ENCODE results near the gene AQP7.
"Not testable (repeated sequence)": the region's sequence is repeated elsewhere in the genome, so short reads cannot be mapped to it uniquely, and the experiment has no call there.

Gene AQP7

DNA sequence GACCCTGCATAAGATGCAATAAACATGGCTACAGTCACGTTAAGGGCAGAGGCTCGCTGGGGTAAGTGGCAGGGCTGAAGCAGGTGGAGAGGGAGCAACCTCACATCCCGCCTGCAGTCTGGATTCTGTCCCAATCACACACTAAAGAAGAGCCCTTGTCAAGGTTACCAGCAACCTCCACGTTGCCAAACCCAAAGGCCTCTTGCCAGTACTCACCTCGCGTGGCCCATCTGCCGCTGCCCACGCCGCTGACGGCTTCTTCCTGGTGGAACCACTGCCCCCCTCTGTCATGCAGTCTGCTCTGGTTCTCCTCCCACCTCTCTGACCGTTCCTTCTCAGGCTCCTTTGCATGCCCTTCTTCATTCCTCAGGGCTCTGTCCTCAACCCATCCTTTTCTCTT lies 8.8 kb downstream of the AQP7 start:
- no peak for DNase-seq

DNA sequence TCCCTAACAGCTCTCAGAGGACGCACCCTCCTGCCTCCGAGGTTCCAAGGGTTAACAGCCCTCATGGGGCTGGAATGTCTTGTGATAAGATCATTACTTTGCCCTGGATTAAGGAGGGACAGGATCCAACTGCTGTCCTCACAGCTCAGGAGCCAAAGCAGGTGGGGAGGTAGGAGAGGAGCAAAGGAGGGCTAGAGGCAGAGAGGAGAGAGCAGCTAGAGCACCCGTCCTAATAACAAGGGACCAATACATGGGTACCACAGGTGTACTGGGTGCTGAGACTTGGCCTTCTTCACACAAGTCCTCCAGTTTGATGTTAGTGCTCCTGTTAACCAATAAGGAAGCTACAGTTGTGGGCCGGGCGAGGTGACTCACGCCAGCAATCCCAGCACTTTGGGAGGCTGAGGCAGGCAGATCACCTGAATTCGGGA lies 9.8 kb downstream of the AQP7 start:
- not testable (repeated sequence) for DNase-seq

DNA sequence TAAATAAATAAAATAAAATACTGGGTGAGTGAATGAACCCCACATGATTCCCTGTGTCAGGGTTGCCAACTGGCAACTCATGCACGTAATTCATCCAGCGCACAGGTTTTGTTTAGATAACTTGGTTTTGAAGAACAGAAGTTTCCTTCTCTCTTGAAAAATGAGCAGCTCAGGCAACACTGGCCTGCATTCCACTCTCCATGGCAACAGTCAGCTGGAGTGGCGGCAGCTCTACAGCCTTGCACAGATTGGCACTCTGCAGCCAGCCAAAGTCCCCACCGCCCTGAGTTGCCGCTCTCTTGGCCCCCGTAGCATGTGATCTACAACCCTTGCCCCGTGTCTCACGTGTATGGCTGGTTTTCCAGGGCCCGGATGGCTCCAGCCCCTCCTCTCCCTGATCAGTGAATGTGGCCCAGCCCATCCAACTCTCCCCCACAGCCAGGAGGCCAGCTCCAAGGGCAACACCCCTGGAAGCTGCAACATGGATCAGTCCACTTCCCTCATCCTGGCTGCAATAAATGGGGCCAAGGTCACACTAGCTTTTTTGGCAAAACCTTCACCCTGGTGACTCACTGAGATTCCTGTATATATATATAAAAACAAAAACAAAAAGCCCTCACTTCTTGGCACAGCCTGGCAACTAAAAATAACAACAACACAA lies 11.1 kb downstream of the AQP7 start:
- not testable (repeated sequence) for DNase-seq

DNA sequence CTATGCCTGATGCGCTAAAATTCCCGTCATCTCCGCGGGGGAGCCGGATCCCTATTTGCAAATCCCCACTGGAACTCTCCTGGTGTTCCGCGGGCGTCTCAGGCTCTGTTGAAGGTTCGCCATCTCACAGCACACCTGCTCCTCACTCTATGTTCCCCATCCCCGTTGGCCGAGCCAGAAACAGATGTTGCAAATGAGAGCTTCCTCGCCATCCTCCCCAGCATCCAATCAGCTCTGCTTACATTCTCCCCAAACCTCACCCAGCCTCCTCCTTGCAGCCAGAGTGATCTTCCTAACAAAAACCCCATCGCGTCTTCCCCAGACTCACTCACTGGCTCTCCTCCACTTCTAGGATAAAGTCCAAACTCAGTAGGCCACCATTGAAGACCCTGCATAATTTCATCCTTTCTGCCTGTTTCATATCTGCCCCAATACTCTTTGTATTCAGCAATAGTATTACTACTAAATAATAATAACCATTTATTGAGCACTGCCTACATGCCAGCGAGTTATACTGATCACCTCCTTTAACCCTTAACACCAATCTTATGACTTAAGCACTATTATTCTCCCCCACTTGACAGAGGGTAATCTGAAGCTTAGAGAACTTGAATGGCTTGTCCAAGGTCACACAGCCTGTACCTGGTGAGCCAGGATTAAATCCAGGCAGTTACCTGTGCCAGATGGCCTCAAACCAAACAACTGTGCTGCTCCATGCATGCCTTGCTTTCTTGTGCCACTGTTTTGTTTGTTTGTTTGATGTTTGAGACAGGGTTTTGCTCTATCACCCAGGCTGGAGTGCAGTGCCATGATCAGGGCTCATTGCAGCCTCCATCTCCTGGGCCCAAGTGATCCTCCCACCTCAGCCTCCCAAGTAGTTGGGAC lies 14.0 kb downstream of the AQP7 start:
- DNase-seq, result no peak

DNA sequence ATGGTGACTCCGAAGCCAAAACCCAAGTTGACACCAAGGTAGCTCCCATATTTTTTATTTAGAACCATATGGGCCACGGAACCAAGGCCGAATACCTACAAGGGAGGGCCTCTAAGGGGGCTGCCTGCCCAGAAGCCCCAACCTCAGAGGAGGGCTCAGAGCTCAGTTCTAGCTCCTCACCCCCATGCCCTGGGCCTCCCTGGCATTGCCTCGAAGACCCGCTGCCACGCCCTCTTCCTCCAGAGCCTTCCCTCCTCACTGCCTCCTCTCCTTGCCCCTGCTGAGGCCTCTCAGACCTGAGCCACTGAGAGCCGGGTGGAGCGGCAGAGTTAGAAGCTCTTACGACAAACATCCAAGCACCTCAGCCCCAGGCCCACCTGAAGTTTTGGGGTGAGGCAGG lies 15.4 kb downstream of the AQP7 start:
- DNase-seq, result not testable (repeated sequence)

DNA sequence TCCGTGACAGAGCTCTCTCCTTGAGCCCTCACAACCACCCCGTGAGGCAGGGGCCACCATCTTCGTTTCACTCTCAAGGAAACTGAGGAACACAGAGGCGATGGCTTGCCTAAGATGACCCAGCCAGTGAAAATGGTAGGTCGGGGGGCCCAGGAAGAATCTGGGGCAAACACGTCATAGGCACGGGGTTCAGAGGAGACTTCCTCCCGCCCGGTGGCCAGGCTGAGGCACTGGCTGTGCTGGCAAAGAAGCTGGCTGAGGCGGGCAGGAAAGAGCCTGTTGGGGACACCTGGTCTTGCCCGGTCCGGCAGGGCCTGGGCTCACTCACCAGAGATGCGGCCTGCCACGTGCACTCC lies 15.7 kb downstream of the AQP7 start:
- not testable (repeated sequence) for DNase-seq

DNA sequence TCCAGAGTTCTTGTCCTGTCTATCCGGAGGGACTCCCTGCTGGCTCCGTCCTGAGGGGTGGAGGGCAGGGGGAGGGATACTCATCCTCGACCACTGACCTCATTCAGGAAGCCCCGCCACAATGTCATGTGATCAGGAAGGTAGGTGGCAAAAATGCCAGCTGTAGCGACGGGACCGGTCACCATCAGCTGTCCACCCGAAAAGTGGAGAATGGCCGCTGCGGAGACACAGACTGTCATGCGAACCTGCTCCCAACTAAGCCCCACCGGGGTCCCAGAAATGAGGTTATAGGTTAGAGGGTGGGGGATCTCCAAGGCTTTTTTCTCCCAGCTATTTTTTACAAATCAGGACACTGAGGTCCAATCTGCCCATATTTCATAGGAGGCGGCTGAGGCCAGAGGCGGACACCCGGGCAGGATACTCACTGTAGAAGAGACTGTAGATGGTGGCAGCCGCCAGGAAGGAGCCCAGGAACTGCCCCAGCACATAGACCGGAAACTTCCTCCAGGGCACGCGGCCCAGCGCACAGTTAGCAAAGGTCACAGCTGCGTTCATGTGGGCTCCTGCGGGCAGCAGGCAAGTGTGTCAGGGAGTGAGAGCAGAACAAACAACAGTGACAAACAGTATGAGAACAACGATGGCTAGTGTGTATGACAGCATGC lies 16.3 kb downstream of the AQP7 start:
- not testable (repeated sequence) for DNase-seq

DNA sequence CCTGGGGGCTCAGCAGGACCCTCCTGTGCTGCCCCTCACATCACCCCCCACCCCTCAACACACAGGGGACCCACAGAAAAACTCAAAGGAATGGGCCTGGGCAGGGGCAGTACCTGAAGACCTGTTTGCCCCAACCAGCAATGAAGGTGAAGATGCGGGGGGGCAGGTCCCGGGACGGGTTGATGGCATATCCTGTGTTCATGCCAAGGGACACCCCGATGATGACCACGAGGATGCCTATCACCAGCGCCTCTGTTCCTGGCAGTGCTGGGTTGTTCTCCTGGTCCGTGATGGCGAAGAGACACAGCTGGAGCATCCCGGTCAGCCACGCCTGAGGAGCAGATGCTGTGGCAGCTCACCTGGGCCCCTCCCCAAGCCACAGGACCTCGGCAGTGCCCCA lies 16.8 kb downstream of the AQP7 start:
- DNase-seq, result not testable (repeated sequence)

DNA sequence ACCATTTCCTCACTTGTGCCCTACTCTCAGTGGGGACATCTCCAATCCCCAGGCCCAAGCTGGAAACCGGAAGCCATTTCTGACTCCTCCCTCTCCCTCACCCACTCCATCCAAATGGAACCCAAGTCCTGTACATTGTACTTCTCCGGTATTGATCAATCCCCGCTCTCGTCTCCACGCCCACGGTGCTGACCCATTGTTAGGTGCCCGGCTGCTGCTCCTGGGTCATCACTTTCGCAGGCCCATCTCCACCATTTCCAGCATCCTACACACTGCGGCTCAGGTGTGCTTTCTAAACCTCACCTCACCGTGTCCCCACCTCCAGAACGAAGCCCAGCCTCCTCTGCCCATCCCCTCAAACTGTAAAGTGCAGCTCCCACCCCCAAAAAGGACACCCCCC lies 19.0 kb downstream of the AQP7 start:
- DNase-seq, result not testable (repeated sequence)

DNA sequence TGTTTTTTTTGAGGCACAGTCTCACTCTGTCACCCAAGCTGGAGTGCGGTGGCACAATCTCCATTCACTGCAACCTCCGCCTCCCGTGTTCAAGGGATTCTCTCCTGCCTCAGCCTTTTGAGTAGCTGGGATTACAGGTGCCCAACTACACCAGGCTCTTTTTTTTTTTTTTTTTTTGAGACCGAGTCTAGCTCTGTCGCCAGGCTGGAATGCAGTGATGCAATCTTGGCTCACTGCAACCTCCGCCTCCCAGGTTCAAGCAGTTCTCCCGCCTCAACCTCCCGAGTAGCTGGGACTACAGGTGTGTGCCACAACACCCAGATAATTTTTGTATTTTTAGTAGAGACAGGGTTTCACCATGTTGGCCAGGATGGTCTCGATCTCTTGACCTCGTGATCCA lies 20.0 kb downstream of the AQP7 start:
- not testable (repeated sequence) for DNase-seq

DNA sequence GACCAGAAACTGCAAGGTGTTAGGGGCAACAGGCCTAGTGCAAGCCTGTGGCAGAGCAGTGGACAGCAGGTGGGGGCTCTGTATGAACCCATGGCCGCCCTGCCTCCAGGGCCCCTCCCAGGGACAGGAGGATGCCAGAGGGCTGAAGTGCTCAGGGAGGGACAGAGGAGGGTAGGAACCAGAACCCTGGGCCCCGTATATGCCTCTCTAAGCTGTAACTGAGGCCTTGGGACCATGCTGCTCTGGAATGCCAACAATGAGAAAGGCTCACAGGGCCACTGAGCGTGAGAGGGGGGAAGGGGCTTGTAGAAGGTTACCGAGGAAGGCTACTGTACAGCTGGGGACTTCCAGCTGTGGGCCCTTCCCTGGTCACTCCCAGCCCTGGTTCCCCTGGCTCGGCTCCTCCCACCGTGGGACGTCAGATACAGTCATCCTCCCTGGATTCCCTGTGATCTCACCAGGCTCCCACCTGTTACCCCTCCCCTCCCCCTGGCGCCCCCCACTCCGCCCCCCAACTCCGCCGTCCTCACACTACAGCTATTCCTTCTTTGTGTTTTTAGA lies 21.1 kb downstream of the AQP7 start:
- no peak for DNase-seq

DNA sequence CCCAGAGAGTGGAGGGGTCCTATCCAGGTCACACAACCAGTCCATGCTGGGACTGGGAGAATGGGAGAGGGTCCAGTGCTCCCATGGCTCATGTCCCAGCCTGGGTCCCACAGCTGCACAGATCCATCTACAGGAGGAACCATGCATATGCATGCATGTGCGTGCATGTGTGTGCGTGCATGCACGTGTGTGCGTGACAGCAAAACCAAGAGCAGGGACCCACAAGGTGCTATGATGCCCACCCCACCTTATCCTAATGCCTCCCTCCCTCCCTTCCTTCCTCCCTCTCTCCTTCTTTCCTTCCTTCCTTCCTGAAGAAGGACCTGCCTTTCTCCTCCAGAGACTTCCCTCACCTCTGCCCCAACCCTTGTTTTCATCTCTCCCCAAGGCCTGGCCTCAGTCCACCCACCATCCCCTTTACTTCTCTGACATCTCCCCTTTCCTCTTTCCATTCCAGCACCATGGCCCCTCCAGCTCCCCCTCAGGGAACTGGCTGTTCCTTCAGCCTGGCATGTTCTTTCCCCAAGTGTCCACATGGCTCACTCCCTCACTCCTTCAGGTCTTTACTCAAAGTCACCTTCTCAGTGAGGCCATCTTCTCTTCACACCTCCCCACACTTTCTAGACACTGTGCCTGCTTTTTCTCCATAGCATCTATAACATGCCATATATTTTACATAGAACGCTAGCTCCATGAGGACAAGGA lies 21.8 kb downstream of the AQP7 start:
- no peak for DNase-seq

DNA sequence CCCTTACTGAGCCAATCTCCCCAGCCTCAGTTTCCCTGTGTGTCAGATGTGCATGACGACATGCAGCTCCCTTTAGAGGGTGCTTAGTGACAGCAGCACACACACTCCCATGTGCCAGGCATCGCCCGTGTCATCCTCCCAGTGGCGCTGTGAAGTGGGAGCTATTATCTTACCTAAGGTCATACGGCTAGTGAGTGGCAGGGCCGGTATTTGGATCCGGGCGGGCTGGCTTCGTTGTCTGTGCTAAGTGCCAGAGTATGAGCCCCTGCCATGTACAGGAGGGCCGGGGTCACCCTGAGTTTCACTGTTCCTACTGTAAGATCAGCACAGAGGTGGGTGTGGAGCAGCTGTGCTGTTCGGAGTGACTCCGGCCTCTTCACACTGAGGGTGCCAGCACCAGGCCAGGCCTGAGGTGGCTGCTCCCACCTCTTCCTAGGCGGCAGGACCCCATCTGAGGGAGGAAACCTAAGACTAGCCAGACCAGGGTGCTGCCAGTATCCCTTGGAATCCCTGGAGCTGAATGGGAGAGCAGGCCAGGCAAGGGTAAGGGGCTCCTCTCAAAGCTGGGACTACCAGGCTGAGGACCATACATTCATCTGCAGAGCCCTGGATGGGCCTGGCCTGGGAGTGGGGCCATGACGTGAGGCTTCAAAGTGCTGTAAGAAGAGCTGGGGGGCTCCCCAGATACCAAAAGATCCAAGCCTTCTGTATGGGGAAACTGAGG lies 22.5 kb downstream of the AQP7 start:
- no peak for DNase-seq

DNA sequence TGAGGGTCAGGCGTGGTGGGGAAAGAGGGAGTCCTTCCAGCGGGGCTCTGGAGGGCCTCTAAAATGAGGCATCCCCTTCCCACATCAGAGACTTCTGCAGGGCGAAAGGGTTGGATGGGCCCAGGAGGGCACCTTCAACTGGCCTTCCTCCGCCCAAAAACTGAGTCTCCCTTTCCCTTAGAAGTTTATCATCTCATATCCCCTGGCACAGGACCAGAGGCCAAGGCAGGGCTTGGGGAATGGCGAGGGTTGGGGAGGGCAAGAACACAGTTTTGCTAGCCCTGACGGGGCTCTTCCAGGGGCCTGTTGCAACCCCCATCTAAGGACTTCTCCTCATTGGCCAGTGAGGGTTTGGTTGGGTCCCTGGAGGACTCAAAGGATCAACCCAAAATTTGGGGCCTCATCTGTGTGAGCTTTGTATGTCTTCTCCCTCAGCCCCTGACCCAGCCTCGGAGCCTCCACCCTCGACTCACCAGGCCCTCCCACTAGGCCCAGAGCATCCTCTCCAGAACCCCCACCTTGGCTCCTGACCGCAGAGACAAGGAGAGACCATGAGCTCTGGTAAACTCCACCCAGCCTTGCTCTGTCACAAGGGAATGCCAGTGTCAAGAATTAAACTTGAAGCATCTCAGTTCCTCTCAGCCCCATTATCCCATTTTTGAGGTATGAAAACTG lies 24.1 kb downstream of the AQP7 start:
- DNase-seq, result no peak

DNA sequence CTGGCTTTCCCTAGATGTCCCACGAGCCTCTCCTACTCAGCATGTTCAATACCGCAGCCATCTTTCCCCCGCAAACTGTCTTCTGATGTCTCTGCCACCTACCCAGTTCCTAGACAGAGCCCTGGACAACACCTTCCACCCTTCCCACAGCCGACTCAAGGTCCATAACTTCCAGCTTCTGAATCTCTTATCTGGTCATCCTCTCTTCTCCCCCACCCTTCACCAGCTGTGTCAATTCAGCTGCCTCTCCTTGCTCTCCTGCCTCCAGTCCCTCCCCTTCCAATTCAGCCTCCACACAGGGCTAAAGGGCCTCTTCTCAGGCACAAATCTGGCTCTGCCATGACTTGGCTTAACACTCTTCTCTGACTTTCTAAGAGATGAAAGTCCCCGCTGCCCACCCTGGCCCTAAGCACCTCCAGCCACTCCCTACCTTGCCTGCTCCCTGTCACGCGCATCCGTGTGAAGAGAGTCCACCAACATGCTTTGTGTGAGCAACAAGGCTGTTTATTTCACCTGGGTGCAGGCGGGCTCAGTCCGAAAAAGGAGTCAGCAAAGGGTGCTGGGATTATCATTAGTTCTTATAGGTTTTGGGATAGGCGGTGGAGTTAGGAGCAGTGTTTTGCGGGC lies 25.2 kb downstream of the AQP7 start:
- DNase-seq, result no peak

DNA sequence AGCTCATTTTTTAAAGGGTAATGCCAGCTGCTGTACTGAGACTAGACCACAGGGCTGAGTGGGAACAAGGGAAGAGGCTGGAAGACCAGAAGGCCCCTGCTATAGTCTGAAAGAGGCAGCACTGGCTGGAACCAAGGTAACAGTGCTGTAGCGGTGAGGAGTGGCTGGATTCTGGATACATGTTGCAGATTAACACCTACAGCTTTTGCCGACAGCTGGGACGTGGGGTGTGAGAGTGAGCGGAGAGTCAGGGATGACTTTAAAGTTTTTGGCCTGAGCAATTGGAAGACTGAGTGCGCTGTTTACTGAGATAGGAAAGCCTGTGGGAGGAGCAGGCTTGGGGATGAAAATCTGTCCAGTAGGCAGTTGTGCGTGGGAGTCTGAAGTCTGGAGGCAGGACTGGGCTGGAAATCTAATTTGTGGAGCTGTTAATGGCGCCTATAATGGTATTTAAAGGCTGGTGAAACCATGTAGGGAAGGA lies 26.5 kb downstream of the AQP7 start:
- DNase-seq, result no peak

DNA sequence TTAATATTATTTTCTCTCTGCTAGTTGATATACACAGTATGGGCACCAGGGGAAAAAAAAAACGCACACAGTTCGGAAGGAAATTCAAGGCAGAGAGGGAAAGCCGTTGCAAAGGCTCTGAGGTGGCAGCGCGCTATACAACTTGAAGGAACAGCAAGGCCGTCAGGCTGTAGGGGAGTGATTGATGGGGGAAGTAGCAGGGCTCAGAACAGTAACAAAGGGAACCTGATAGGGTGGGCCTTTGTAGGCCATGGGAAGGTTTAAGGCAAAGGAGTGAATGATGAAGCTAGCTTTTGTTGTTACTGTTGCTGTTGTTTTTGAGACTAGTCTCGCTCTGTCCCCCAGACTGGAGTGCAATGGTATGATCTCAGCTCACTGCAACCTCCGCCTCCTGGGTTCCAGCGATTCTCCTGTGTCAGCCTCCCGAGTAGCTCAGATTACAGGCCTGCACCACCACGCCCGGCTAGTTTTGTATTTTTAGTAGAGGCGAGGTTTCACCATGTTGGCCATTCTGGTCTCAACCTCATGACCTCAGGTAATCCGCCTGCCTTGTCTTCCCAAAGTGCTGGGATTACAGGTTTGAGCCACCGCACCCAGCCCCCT lies 27.0 kb downstream of the AQP7 start:
- DNase-seq, result no peak

DNA sequence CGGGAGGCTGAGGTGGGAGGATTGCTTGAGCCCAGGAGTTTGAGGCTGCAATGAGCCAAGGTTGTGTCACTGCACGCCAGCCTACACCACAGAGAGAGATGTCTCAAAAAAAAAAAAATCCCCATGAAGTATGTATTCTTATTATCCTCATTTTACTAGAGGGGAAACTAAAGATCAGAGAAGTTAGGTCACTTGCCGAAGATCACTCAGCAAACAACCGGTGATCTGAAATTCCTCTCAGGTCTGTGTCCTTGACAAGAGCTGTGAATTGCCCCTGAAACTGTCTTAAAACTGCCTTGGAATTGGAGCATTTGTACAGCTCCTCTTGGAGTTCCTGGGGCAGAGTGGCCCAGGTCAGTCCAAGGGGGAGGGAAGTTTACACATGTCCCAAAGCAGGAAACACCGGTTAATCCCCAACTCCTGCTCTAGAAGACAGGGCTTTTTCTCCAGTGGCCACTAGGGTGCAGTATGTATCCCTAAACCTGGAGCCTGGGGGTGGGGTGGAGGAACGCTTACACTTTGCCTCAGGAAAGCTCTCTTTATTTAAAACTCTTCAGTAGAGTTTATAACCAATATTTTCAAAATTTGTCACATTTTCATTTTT lies 27.6 kb downstream of the AQP7 start:
- no peak for DNase-seq

DNA sequence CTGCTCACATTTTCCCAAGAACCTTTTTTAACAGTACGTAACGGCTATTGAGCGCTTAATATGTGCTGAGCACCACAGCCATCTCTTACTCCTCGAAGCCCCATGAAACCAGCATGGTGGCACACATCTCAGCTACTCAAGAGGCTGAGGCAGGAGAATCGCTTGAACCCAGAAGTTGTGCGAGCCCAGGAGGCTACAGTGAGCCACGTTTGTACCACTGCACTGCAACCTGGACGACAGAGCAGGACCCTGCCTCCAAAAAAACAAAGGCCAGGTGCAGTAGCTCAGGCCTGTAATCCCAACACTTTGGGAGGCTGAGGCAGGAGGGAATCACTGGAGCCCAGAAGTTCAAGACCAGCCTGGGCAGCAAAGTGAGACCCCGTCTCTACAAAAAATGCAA lies 28.2 kb downstream of the AQP7 start:
- no peak for DNase-seq

DNA sequence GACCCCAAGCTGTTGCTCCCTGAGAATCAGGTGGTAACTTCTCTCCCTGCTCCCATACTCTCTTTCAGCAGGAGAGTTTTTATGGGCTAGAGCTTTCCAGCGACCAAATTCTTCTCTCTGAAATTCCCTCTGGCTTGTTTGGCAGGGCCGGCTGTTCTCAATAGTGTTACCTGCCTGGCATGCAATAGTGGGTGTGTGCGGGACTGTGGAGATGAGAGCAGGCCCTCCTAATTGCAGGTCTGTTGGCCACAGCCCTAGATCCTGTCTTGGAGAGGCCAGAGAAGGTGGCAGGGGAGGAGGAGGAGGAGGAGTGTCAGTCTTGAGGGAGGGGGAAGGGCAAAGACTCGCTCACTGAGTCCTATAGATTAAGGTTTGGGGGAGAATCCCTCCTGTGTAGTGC lies 29.5 kb downstream of the AQP7 start:
- no peak for DNase-seq

All from NCI-H1417 treated with DMSO at 0.1 percent for 48 hours (cell line).